Mesenchymal stem cell (in vitro differentiated cells and primary cell): ENCODE results near the gene HDAC2.

Experiments
- DNase-seq: peaks from one replicate; pipeline ENCODE4 v3.0.0-alpha.2; 2013
- H2AFZ ChIP-seq: one replicate; pipeline ENCODE4 v1.6.1; 2013; ENCODE audit warnings: low read depth, mild to moderate bottlenecking, control low read depth, inconsistent platforms, low read length, moderate library complexity
- H2AK5ac ChIP-seq: 2 replicates; pipeline ENCODE4 v1.6.1; 2013; ENCODE audit warnings: low read length, moderate library complexity, mild to moderate bottlenecking, inconsistent platforms; ENCODE audit not compliant: severe bottlenecking
- H2BK120ac ChIP-seq: one replicate; pipeline ENCODE4 v1.6.1; 2013; ENCODE audit warnings: low read depth, mild to moderate bottlenecking, inconsistent platforms, low read length, moderate library complexity
- H2BK12ac ChIP-seq, 2 experiments: one replicate each; pipeline ENCODE4 v1.6.1; 2013; ENCODE audit warnings: inconsistent platforms in 2 of 2, low read length in 2 of 2, mild to moderate bottlenecking in 2 of 2, moderate library complexity in 2 of 2, control low read depth in 1 of 2
- H2BK15ac ChIP-seq: one replicate; pipeline ENCODE4 v1.6.1; 2013; ENCODE audit warnings: mild to moderate bottlenecking, low read depth, inconsistent platforms; ENCODE audit not compliant: poor library complexity, severe bottlenecking
- H2BK5ac ChIP-seq: 2 replicates; pipeline ENCODE4 v1.6.1; 2013; ENCODE audit warnings: low read depth, mild to moderate bottlenecking, low read length, control low read depth, inconsistent platforms; ENCODE audit not compliant: poor library complexity, severe bottlenecking
- H3K14ac ChIP-seq, 2 experiments: one replicate each; pipeline ENCODE4 v1.6.1; 2013; ENCODE audit warnings: inconsistent platforms in 2 of 2, low read length in 2 of 2, control low read depth in 1 of 2, mild to moderate bottlenecking in 1 of 2, moderate library complexity in 1 of 2
- H3K18ac ChIP-seq, 2 experiments: one replicate each; pipeline ENCODE4 v1.6.1; 2013; ENCODE audit warnings: inconsistent platforms in 2 of 2, low read length in 2 of 2, control low read depth in 1 of 2, low read depth in 1 of 2, mild to moderate bottlenecking in 1 of 2
- H3K23ac ChIP-seq, 2 experiments: one replicate each; pipeline ENCODE4 v1.6.1; 2013; ENCODE audit warnings: inconsistent platforms in 2 of 2, low read length in 2 of 2, mild to moderate bottlenecking in 2 of 2, moderate library complexity in 2 of 2, control low read depth in 1 of 2
- H3K27ac ChIP-seq: 2 replicates; pipeline ENCODE4 v1.5.1; 2013; ENCODE audit warnings: mild to moderate bottlenecking, moderate library complexity, low read length, control low read depth, inconsistent platforms; ENCODE audit not compliant: poor library complexity, severe bottlenecking
- H3K27me3 ChIP-seq, 2 experiments: 2 replicates each; pipeline versions ENCODE4 v1.6.1 to v1.7.0; 2013; ENCODE audit warnings: low read length in 2 of 2, mild to moderate bottlenecking in 2 of 2, moderate library complexity in 2 of 2, control low read depth in 1 of 2, inconsistent platforms in 1 of 2; ENCODE audit not compliant: control insufficient read depth in 1 of 2, insufficient read depth in 1 of 2
- H3K36me3 ChIP-seq, 2 experiments: 2 replicates each; pipeline versions ENCODE4 v1.6.1 to v1.7.0; 2013; ENCODE audit warnings: low read length in 2 of 2, control low read depth in 1 of 2, inconsistent platforms in 1 of 2, low read depth in 1 of 2, mild to moderate bottlenecking in 1 of 2; ENCODE audit not compliant: insufficient read depth in 2 of 2, control insufficient read depth in 1 of 2
- H3K4ac ChIP-seq, 2 experiments: one replicate each; pipeline ENCODE4 v1.6.1; 2013; ENCODE audit warnings: inconsistent platforms in 2 of 2, low read length in 2 of 2, mild to moderate bottlenecking in 2 of 2, moderate library complexity in 2 of 2, control low read depth in 1 of 2, low read depth in 1 of 2
- H3K4me1 ChIP-seq: 2 replicates; pipeline ENCODE4 v1.6.1; 2013; ENCODE audit warnings: low read depth, low read length, control low read depth; ENCODE audit not compliant: control insufficient read depth, insufficient read depth
- H3K4me2 ChIP-seq: 2 replicates; pipeline ENCODE4 v1.6.1; 2013; ENCODE audit warnings: low read length, mild to moderate bottlenecking, inconsistent platforms; ENCODE audit not compliant: poor library complexity, severe bottlenecking
- H3K4me3 ChIP-seq, 2 experiments: 2 replicates each; pipeline versions ENCODE4 v1.5.1 to v1.7.0; 2013; ENCODE audit warnings: low read length in 2 of 2, mild to moderate bottlenecking in 2 of 2, control low read depth in 1 of 2, low read depth in 1 of 2; ENCODE audit not compliant: insufficient read depth in 1 of 2
- H3K79me1 ChIP-seq: replicated peaks from 2 replicates; pipeline ENCODE4 v1.6.1; 2013; ENCODE audit warnings: mild to moderate bottlenecking, control low read depth, low read length, inconsistent platforms; ENCODE audit not compliant: poor library complexity, severe bottlenecking
- H3K9ac ChIP-seq: 2 replicates; pipeline ENCODE4 v1.7.0; 2013; ENCODE audit warnings: mild to moderate bottlenecking, low read length, moderate library complexity
- H3K9me3 ChIP-seq: 2 replicates; pipeline ENCODE4 v1.7.0; 2013; ENCODE audit warnings: mild to moderate bottlenecking, low read length; ENCODE audit not compliant: control insufficient read depth
- H4K8ac ChIP-seq: one replicate; pipeline ENCODE4 v1.6.1; 2013; ENCODE audit warnings: inconsistent platforms, mild to moderate bottlenecking, low read length, moderate library complexity
- H4K91ac ChIP-seq: one replicate; pipeline ENCODE4 v1.6.1; 2013; ENCODE audit warnings: mild to moderate bottlenecking, low read length, inconsistent platforms
- whole genome bisulfite sequencing: methylation state at CpG from one replicate; pipeline ENCODE4 v1.1.7; 2013; ENCODE audit warnings: mixed read lengths; 5-methylcytosine and 5-hydroxymethylcytosine counted together

The HDAC2 gene

DNA sequence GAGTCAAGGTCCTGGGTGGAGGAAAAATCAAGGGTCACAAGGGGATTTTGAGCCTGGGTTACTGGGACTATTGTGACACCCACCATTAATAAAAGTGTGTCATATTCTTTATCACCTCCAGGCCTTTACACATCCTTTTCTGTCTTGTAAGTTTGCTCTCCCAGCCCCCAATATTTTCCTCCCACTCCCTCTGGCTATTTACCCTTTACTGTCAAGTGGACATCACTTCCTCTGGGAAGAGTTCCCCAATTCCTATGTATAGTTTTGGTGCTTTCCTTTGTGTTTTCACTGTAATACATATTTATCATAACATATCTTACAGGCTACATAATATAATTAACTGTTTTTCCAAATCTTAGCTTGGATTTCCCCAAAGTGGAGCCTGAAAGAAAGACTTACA lies 77.5 kb downstream of the HDAC2 start:
- Histone ChIP-seq H3K27ac (no peak overlapping the region), H3K23ac (no peak overlapping the region), H3K4me2 (no peak overlapping the region), H3K9me3 (peaks cover 9% of the 10 kb centered on the region), H3K18ac (no peak overlapping the region), H2BK15ac (no peak overlapping the region), H3K4me3 (no peak overlapping the region), H4K8ac (no peak overlapping the region), H4K91ac (no peak overlapping the region), H2BK120ac (no peak overlapping the region), H3K36me3 (no peaks in the 10 kb centered on the region), H2AK5ac (no peak overlapping the region), H3K27me3 (no peaks in the 10 kb centered on the region), H3K9ac (peak overlapping the region; percentile 18), H2BK12ac (no peak overlapping the region), H2BK5ac (no peak overlapping the region), H3K14ac (no peak overlapping the region), H3K4ac (no peak overlapping the region), H3K79me1 (no peaks in the 10 kb centered on the region), H2AFZ (no peak overlapping the region), H3K4me1 (no peaks in the 10 kb centered on the region)
- no peak for DNase-seq

- Histone ChIP-seq H3K27ac (no peak overlapping the region), H2BK5ac (no peak overlapping the region), H3K4me3 (no peak overlapping the region), H4K8ac (no peak overlapping the region), H3K18ac (no peak overlapping the region), H3K36me3 (no peaks in the 10 kb centered on the region), H2BK12ac (no peak overlapping the region), H3K4me1 (no peaks in the 10 kb centered on the region), H3K9me3 (peaks cover 9% of the 10 kb centered on the region), H3K4me2 (no peak overlapping the region), H3K23ac (no peak overlapping the region), H2AFZ (no peak overlapping the region), H3K9ac (no peak overlapping the region), H2AK5ac (no peak overlapping the region), H3K27me3 (no peaks in the 10 kb centered on the region), H3K14ac (no peak overlapping the region), H2BK15ac (no peak overlapping the region), H3K4ac (no peak overlapping the region), H3K79me1 (no peaks in the 10 kb centered on the region), H2BK120ac (no peak overlapping the region), H4K91ac (no peak overlapping the region)
- no CpG with 5 or more reads among the region's 3 CpGs for WGBS
- DNase-seq: no peak
Measured at GRCh38 chr6:113888956-113889630, 81.9 kb downstream of the HDAC2 start.

DNA sequence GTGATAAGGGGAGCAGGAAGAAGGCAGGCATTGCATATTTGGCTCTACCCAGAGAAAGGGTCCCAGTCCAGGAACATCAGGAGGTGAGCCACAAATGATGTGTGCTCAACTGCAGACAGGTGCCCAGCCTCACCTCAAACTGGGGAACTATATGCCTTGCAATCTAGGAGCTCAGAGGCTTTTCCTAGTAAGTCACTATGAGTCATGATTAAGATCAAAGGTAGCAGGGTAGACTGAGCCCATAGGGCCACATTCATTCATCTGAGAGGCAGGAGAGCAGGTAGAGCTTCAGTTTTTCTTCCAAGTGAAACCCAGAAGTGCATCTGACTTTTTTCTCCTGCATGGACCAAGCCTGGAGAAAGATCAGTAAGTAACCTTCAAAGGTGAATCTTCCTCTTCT lies 82.5 kb downstream of the HDAC2 start:
- Histone ChIP-seq H2BK120ac (no peak overlapping the region), H3K4me1 (no peaks in the 10 kb centered on the region), H3K4me2 (no peak overlapping the region)

GRCh38 chr6:113886512-113886911 lies 84.4 kb downstream of the HDAC2 start:
- no peaks in the 10 kb centered on the region for H3K79me1 ChIP-seq
- H2BK5ac ChIP-seq: no peak overlapping the region
- no peaks in the 10 kb centered on the region for H3K9me3 ChIP-seq
- H2BK120ac ChIP-seq: no peak overlapping the region
- no peaks in the 10 kb centered on the region for H3K27me3 ChIP-seq
- H3K14ac ChIP-seq: no peak overlapping the region
- H2AFZ ChIP-seq: no peak overlapping the region
- H3K18ac ChIP-seq: no peak overlapping the region
- H2BK15ac ChIP-seq: no peak overlapping the region
- WGBS: no CpG with 5 or more reads among the region's 1 CpG
- H3K4ac ChIP-seq: no peak overlapping the region
- no peak overlapping the region for H3K4me3 ChIP-seq
- H4K91ac ChIP-seq: no peak overlapping the region
- H2AK5ac ChIP-seq: no peak overlapping the region
- H3K27ac ChIP-seq: no peak overlapping the region
- H3K9ac ChIP-seq: no peak overlapping the region
- H3K4me2 ChIP-seq: no peak overlapping the region
- no peaks in the 10 kb centered on the region for H3K36me3 ChIP-seq
- H4K8ac ChIP-seq: no peak overlapping the region
- H3K4me1 ChIP-seq: no peaks in the 10 kb centered on the region
- DNase-seq: no peak
- no peak overlapping the region for H2BK12ac ChIP-seq
- H3K23ac ChIP-seq: no peak overlapping the region

More for the DNA sequence above, 82.5 kb downstream of the HDAC2 start:
- Histone ChIP-seq H3K18ac (no peak overlapping the region), H3K23ac (no peak overlapping the region), H2BK12ac (no peak overlapping the region), H4K8ac (no peak overlapping the region), H3K9ac (no peak overlapping the region), H3K27ac (no peak overlapping the region), H3K4ac (no peak overlapping the region), H3K36me3 (no peaks in the 10 kb centered on the region), H3K14ac (no peak overlapping the region), H2AFZ (no peak overlapping the region), H4K91ac (no peak overlapping the region), H2BK15ac (no peak overlapping the region), H3K79me1 (no peaks in the 10 kb centered on the region), H3K27me3 (no peaks in the 10 kb centered on the region), H2BK5ac (no peak overlapping the region), H3K9me3 (peaks cover 9% of the 10 kb centered on the region), H2AK5ac (no peak overlapping the region), H3K4me3 (no peak overlapping the region)
- DNase-seq: no peak
